NOMO-1 treated with dmso at 0.1 percent for 144 hours (cell line): Measurements from ENCODE around the gene NRXN3.

Experiments
- DNase-seq: peaks from one replicate; lab custom pipeline; 2025; ENCODE audit not compliant: unreplicated experiment; lab: John Stamatoyannopoulos, UW

NRXN3 gene

GRCh38 chr14:79379266-79379665 is 1209.1 kb downstream of the NRXN3 start:
- no peak for DNase-seq

GRCh38 chr14:79383031-79383430 is 1212.9 kb downstream of the NRXN3 start:
- no peak for DNase-seq

GRCh38 chr14:79383475-79383874 is 1213.3 kb downstream of the NRXN3 start:
- no peak for DNase-seq

- no peak for DNase-seq
Measured at GRCh38 chr14:79395061-79395460, 1224.9 kb downstream of the NRXN3 start.

- DNase-seq: no peak
Measured at GRCh38 chr14:79404874-79405511, 1234.8 kb downstream of the NRXN3 start.

GRCh38 chr14:79405512-79405910 is 1235.3 kb downstream of the NRXN3 start:
- DNase-seq: no peak

- DNase-seq: no peak
Measured at GRCh38 chr14:79407572-79407971, 1237.4 kb downstream of the NRXN3 start.

- no peak for DNase-seq
Measured at GRCh38 chr14:79408696-79409095, 1238.5 kb downstream of the NRXN3 start.

GRCh38 chr14:79411403-79412174 is 1241.4 kb downstream of the NRXN3 start:
- no peak for DNase-seq

- no peak for DNase-seq
Measured at GRCh38 chr14:79412822-79413221, 1242.6 kb downstream of the NRXN3 start.

- no peak for DNase-seq
Measured at GRCh38 chr14:79413734-79414428, 1243.7 kb downstream of the NRXN3 start.

GRCh38 chr14:79415726-79416125 is 1245.6 kb downstream of the NRXN3 start:
- DNase-seq: no peak

- no peak for DNase-seq
Measured at GRCh38 chr14:79417961-79418360, 1247.8 kb downstream of the NRXN3 start.

- DNase-seq: no peak
Measured at GRCh38 chr14:79418649-79419415, 1248.7 kb downstream of the NRXN3 start.

- DNase-seq: no peak
Measured at GRCh38 chr14:79419571-79420327, 1249.6 kb downstream of the NRXN3 start.

- DNase-seq: no peak
Measured at GRCh38 chr14:79420725-79421124, 1250.6 kb downstream of the NRXN3 start.

- DNase-seq: no peak
Measured at GRCh38 chr14:79421811-79422210, 1251.6 kb downstream of the NRXN3 start.

GRCh38 chr14:79424462-79424861 is 1254.3 kb downstream of the NRXN3 start:
- no peak for DNase-seq

GRCh38 chr14:79426103-79426755 is 1256.1 kb downstream of the NRXN3 start:
- no peak for DNase-seq

GRCh38 chr14:79432640-79433039 is 1262.5 kb downstream of the NRXN3 start:
- no peak for DNase-seq
